Omental fat pad (tissue), 4 donors: ENCODE measurements around the gene TET1. TPM values are rescaled to one million over a fixed set of nuclear protein-coding genes. Genes with fewer than 3 reads are reported as not detected.
A peak's percentile ranks its signal among the peaks of the same experiment; 100 is the strongest.

Source experiments
- ATAC-seq: fragments of 150-250 bp; one replicate; pipeline ENCODE4 v1.9.1; 2016; ENCODE audit warnings: mild to moderate bottlenecking, moderate library complexity; ENCODE audit not compliant: low FRiP score
- DNase-seq: peaks from one replicate; pipeline ENCODE4 v3.0.0-alpha.2; 2019; ENCODE audit warnings: low spot score
- total RNA-seq, 4 donors: library from RNA; depleted of rRNA; stranded (reverse); fragments of >200 nt; gene quantifications; one replicate each; pipeline ENCODE4 v1.1.0, GENCODE V29; 2016
- TF ChIP-seq, protein P1 (sequence below), 3 donors: fragments of 450-650 bp; IDR thresholded peaks; one replicate each; pipeline ENCODE4 v1.5.1; 2016 to 2017; ENCODE audit warnings: antibody characterized with exemption in 3 of 3, mild to moderate bottlenecking in 3 of 3, moderate library complexity in 2 of 3

TET1 gene
- total RNA-seq, 4 donors from 2014 or later, result 3.1 to 7.1 (median 6.2) TPM

DNA sequence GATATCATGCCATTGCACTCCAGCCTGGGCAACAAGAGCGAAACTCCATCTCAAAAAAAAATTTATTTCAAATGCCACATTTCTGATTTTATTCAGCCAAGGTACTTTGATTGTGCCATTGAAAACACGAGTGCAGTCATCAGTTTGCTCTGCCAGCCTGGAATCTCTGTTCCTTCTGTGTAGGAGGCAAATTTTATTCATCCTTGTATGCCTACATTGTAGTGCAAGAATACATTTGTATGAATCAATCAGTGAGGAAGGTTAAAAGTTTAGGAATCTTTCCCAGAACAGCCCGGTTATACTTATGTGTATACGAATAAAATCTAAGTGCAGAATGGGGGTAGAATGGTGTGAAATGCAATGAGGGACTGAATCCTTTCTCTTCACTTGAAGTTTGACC lies 886 bp upstream of the TET1 start:
- DNase-seq (no peak), ATAC-seq (no peak)
- TF ChIP-seq, protein P1, sequence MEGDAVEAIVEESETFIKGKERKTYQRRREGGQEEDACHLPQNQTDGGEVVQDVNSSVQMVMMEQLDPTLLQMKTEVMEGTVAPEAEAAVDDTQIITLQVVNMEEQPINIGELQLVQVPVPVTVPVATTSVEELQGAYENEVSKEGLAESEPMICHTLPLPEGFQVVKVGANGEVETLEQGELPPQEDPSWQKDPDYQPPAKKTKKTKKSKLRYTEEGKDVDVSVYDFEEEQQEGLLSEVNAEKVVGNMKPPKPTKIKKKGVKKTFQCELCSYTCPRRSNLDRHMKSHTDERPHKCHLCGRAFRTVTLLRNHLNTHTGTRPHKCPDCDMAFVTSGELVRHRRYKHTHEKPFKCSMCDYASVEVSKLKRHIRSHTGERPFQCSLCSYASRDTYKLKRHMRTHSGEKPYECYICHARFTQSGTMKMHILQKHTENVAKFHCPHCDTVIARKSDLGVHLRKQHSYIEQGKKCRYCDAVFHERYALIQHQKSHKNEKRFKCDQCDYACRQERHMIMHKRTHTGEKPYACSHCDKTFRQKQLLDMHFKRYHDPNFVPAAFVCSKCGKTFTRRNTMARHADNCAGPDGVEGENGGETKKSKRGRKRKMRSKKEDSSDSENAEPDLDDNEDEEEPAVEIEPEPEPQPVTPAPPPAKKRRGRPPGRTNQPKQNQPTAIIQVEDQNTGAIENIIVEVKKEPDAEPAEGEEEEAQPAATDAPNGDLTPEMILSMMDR (IDR thresholded peaks at IDR 0.05), result no peak

DNA sequence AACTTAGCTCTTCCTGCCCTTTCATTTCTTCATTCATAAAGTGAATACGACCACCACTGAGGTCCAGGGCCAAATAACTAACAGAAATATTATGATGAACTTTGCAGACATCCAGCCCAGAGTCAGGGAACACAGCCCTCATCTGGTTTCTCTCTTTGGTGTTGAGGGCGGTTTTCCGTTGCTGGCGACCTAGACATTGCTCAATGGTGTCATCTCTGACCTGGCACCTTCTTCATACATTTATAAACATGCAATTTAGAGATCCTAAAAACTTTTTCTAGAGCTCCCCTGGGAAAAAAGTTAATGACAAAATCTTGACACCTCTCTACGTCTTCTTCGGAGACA lies 324 bp upstream of the TET1 start:
- DNase-seq, result no peak
- no peak for ATAC-seq
- TF ChIP-seq, protein P1 (IDR thresholded peaks at IDR 0.05), result no peak

DNA sequence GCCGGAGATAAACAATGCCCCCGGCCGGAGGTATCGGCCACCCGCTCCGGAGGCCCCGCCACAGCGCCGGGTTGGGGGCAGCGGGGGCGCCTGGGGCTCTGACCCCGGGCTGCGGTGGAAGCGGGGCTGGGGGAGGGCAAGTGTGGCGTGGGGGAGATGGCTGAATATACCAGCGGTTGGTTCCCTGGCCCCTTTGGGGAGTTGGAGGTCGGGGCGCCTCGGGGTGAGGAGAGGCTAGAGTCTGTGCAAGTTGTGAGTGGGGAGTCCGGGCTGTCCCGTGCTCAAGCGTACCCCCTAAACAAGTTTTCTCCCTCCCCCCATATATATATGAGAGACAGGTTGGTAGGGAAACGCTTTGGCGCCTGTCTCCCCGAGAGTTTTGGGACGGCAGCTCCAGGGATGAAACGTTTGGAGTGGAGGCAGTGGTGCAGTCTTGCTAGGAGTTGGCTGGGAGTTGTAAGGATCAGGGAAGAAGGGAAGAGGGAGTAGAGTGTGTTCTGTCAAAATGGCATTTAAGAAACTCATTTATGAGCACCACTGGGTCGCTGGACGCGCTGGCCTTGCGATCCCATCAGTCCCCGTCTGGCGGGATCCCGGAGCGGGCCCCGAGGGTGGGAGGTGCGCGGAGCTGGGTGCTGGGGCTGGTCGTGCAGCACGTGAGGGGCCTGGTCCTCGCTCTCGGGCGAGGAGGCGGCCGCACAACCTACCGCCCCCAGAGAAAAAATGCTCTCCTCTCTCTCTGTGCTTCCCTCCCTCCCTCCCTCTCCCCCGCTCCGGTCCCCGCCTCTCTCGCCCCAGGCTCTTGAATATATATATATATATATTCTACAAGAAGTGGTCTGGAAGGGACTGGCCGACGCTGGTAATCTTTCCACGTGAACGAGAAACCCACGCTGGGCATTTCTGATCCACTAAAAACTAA lies 1.1 kb downstream of the TET1 start:
- ATAC-seq (peak; percentile 71), DNase-seq (no peak)
- TF ChIP-seq, protein P1 (IDR thresholded peaks at IDR 0.05), result no peak

DNA sequence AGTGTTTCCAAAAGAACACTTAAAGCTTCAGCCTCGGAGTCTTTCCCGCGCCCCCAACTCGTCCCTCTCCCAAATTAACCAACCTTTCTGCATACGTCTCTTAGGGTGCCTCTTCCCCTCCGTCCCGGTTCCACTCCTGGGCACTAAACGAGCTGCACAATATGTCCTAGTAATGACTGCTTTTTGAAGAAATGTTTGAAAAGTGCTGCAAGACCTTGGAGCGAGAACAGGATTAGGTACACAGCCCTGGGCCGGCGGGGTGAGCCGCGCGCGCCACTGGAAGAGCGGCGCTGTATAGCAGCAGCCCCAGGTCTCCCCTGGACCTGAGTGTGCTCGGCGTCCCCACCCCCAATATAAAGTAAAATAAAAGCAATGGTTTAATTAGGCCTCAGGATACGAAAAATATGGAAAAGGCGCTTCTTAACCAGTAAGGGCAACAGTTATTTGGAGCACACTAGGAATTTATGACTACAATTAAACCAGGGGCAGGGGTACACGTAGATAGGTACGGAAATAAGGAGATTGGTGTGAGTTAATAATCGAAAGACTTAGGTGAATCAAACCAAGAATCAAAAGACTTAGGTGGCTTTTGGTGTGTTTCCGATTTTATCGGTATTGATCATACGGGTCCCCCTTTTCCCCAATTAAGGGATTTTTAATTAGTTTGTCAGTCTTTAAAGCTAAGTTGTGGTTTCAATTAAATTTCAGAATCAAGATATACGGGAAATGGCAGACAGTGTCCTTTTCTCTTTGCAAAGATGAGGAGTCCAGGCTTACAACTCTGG lies 1.9 kb downstream of the TET1 start:
- TF ChIP-seq, protein P1 (IDR thresholded peaks at IDR 0.05), result no peak
- no peak for DNase-seq

DNA sequence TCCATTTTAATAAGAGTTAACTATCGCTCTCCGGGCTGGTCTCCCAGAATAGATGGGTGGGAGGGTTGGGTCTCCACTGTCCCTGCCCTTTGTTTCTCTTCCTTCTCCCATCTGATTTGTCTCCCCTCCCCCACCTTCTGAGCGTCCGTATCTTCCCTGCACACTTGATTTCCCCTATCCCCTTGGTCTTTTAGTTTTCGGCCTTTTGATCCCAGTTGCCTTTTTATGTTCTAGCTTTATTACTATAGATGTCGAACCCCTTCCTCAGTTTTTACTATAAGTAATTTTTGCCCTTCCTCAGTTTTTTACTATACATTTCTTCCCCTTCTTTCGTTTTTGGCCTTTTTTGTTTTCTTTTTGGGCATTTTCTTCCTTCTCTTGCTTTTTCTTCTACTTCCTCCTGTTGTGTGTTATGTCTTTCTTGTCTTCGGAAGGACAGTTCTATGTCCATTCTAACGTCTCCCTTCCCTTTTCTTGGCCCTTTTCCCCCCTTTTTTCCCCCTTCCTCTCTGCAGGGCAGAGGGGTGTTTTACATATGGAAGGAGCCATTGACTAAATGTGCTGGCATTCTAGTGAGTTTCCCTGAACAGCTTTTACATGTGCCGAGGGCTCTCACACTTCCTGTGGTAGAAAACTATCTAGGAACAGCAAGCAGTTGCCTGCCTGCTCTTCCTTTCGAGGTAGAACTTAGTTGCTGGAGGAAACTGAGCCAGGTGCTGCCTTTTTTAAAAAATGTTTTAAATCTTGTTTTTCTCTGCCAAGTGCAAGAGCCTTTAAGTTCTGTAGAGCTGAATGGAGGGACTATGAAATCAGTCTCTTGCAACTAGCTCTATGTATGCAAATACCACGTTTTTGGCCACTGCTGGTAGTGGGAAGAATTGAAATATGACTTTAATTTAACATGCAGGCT lies 2.8 kb downstream of the TET1 start:
- no peak for ATAC-seq
- no peak for DNase-seq
- TF ChIP-seq, protein P1 (IDR thresholded peaks at IDR 0.05), result no peak

More for the DNA sequence above, 1.9 kb downstream of the TET1 start:
- peak; percentile 41 for ATAC-seq

DNA sequence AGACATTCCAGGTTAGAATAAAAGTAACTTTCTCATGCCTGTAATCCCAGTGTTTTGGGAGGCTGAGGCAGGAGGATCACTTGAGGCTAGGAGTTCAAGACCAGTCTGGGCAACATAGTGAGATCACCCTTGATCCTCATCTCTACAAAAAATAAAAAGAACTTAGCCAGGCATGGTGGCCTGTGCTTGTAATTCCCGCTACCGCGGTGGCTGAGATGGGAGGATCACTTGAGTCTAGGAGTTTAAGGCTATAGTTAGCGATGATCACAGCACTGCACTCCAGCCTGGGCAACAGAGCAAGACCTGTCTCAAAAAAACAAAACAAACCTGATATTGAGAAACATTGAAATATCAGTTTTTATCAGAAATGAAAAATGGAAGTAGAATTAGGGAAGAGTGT lies 4.6 kb downstream of the TET1 start:
- TF ChIP-seq, protein P1 (IDR thresholded peaks at IDR 0.05), result no peak
- no peak for ATAC-seq
- no peak for DNase-seq
